GM18951 (cell line): ENCODE data around the gene COX7B2.

Experiments used
- POLR2A ChIP-seq: IDR thresholded peaks from 4 replicates; pipeline ENCODE4 v1.6.1; 2011; ENCODE audit warnings: mild to moderate bottlenecking; ENCODE audit not compliant: insufficient read length, insufficient read depth; ENCODE audit errors: extremely low read depth
- in situ Hi-C: fragments of 300-500 bp; cut with MboI; formaldehyde crosslinking; loops from one replicate; pipeline ENCODE4 v1.12.0; 2022; ENCODE audit warnings: low sequenced_read_pairs, mixed read lengths, inconsistent platforms; ENCODE audit not compliant: unreplicated experiment

The COX7B2 gene

GRCh38 chr4:46909078-46909477 lies at the start of gene COX7B2:
Gene COX7B2 (minus strand): TSS chr4:46909245. CDS start chr4:46735192, 174,053 bp downstream.
- TF ChIP-seq POLR2A: no peak
- in situ Hi-C loops: no loop called here

GRCh38 chr4:46956451-46956850 lies 47.4 kb upstream of the COX7B2 start:
- in situ Hi-C loops: no loop called here
- no peak for TF ChIP-seq POLR2A

DNA sequence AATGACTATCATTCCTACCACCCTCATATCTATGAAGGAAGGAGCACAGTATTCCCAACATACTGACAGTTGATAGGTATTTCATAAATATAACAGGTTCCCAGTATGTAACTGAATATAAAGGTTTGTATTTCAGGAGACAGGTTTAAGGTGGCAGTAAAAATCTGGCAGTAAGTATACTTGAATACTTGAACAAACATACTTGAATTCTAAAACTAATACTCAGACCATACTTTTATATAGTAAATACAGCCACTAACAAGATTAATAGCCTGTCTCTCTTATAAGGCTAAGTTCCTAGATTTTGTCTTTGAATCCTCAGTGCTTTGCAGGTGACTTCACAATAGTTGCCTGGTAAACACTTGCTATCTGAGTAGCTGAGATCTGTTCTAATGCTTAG lies 46.6 kb upstream of the COX7B2 start:
- in situ Hi-C loops: no loop called here
- TF ChIP-seq POLR2A: no peak

DNA sequence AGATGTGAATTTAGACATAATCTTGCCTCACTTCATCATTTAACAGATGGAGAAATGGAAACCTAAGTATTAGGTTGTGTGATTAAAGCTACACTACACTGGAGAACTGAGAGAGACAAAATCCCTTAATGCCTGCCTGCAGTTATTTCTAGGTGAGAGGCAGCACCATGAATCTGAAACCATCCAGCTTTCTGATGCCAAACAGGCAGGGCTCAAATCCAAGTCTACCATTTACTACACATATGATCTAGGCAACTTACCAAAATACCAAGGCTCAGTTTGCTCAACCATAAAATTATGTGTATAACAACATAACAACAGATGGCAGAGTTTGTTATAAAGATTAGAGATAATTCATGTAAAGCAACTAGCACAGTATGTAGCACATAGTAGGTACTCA lies 45.6 kb upstream of the COX7B2 start:
- no peak for TF ChIP-seq POLR2A
- in situ Hi-C loops: no loop called here

DNA sequence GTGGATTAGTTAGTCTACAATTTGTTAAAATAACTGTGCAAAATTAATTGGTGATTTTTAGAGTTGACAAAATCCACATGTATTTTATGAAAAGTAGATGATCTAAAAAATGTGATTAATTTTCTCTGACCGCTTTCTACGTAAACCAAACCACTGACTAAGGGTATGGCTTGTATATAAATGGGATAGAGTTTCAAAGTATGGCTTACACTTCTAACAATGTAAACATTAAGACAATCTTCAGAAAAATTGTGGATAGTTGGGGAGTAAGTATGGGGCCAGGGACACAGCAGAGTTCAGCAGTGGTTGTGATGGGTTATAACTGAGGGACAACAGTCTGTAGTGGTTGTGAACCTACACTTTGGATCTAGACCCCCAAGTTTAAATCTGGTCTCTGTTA lies 44.5 kb upstream of the COX7B2 start:
- TF ChIP-seq POLR2A: no peak
- in situ Hi-C loops: no loop called here

DNA sequence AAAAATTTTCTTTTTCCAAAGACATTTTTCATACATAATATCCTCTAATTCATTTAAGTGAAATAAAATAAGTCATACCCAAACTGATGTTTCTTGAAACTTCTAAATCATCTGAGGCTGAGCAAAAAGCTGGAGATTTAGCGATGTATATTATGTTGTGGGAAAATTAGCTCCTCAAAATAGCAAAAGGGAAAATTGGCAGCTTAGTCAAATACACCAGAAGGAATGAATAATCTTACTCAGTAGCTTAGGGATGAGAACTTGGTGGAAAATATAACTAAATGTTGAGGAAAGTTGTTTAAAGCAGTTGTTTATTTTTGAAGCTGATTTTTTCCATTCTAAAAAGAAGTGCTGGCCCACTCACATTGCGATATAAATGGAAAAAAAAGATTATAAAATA lies 43.4 kb upstream of the COX7B2 start:
- TF ChIP-seq POLR2A: no peak
- in situ Hi-C loops: no loop called here

- no peak for TF ChIP-seq POLR2A
- in situ Hi-C loops: no loop called here
These were observed 41.8 kb upstream of the COX7B2 start for GRCh38 chr4:46950826-46951225.

- no peak for TF ChIP-seq POLR2A
- in situ Hi-C loops: loop anchor here (25.0 kb wide), 1 partner anchor 87 kb away; the partner anchor contains the start of gene GABRB1
These were observed 40.8 kb upstream of the COX7B2 start for GRCh38 chr4:46949822-46950221.

DNA sequence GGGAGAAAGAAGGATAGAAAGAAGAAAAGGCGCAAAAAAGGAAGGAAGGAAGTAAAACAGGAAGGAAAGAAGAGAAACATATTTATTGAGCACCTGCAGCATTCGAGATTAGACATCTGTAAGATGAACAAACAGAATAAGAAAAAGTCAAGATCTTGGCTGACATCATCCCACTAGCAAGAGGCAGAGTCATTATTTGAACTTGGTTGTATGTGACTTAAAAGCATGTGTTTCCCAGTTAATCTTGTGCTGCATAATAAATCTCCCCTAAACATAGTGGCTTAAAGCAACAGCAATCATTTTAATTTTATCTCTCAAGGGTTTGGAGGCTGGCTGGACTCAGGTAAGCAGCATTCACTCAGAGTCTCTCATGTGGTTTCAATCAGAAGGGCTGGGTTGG lies 38.5 kb upstream of the COX7B2 start:
- no peak for TF ChIP-seq POLR2A
- in situ Hi-C loops: loop anchor here (25.0 kb wide), 1 partner anchor 90 kb away; the partner anchor contains the start of gene GABRB1

DNA sequence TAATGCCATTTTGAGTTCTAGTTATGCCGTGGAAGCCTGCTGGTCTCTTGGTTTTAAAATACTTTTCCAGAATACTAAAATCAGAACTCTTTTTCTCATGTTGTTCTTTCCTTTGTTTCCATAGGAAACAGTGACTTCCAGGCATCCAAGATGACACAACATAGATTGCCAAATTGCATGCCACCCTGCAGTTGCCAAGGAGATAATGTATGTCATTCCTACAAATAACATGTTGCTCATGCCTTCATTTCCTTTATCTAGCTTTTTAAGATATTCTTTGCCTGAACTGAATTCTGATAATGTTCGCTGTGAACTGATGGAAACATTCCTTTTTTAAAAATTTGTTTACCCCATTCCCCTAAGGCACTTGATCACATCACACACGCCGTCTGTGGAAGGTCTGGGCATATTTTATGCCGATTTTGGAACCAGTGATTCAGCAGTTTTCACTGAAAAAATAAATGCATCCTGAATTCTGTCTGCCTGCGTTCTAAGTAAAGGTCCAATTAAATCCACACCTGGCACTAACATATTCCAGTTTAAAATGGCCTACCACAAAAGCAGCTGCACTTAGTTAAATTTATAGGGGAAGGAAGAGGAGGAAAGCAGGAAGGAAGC lies 38.0 kb upstream of the COX7B2 start:
- no peak for TF ChIP-seq POLR2A
- in situ Hi-C loops: loop anchor here (25.0 kb wide), 1 partner anchor 90 kb away; the partner anchor contains the start of gene GABRB1

DNA sequence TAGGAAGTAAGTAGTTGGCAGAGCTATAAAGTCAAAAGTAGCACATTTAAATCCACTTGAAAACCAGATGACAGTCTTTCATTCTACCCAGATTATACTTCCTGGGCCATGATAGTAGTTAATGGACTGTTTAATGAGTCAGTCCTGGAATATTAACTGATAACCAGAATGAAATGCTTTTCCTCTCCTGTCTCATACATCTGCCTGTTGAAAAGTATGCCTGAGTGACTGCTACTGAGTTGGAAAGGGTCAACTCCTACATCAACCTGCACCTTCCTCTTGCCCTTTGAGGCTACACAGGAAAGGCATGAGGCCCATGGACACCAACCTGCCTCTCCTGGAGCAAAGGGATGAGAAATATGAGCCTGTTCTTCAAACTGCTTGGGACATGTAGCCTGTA lies 36.0 kb upstream of the COX7B2 start:
- in situ Hi-C loops: loop anchor here (25.0 kb wide), 1 partner anchor 92 kb away; the partner anchor contains the start of gene GABRB1
- no peak for TF ChIP-seq POLR2A

GRCh38 chr4:46944345-46944744 lies 35.3 kb upstream of the COX7B2 start:
- in situ Hi-C loops: loop anchor here (25.0 kb wide), 1 partner anchor 93 kb away; the partner anchor contains the start of gene GABRB1

GRCh38 chr4:46937493-46937892 lies 28.4 kb upstream of the COX7B2 start:
- no peak for TF ChIP-seq POLR2A
- in situ Hi-C loops: loop anchor here (10.0 to 25.0 kb wide), 2 partner anchors 100 to 447 kb away; partner anchors contain the start of gene GABRB1

More at GRCh38 chr4:46944345-46944744, 35.3 kb upstream of the COX7B2 start:
- TF ChIP-seq POLR2A: no peak

DNA sequence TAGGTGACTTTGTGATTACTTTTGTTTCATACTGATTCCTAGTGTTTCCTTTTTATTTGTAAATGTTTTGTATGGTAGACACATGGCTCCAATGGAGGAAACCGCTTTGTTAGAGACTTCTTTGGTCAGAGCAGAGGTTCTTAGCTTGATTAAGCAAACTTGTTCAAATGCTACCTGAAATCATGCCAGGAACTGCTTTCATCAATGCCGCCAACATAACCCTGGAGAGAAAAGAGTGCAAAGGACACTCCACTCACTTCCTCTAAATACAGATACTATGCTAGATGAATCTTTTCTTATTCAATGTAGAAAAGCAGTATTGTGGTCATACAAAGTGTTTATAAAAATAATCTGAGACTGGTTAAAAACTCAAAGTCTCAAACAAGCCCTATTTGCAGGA lies 25.7 kb upstream of the COX7B2 start:
- no peak for TF ChIP-seq POLR2A
- in situ Hi-C loops: loop anchor here (10.0 to 25.0 kb wide), 2 partner anchors 103 to 450 kb away; partner anchors contain the start of gene GABRB1
